ENCODE measurements around the gene FARP1.

GRCh38 chr13:98147521-98147920 is 4.6 kb downstream of the FARP1 start:
- no peak for TF ChIP-seq GATA2 (IDR thresholded peaks at IDR 0.05; ENCODE audit: low read depth, low read length)
- no peak for TF ChIP-seq GATA3 (IDR thresholded peaks at IDR 0.05; ENCODE audit: low read depth, low read length)

Measured in SH-SY5Y (cell line).